Activated T-cell treated with anti-CD3 and anti-CD28 coated beads, Interleukin-2, amount 50 U/mL, for 4 hours (primary cell): ENCODE data around the gene PCGF2. TPM values are rescaled to one million over a fixed set of nuclear protein-coding genes. Genes with fewer than 3 reads are reported as not detected.

Source experiments
- ATAC-seq, 2 donors: fragments of 200-7000 bp; cut with Tn5 transposase; one replicate each; pipeline ENCODE4 v1.10.0; 2021
- DNase-seq: peaks from one replicate; pipeline ENCODE4 v3.0.0-alpha.2; 2020
- H3K27me3 Mint-ChIP-seq: one replicate; pipeline ENCODE4 v1.8.0; 2021; ENCODE audit warnings: low read depth, mixed read lengths
- H3K36me3 Mint-ChIP-seq: one replicate; pipeline ENCODE4 v1.8.0; 2022; ENCODE audit warnings: mixed read lengths; ENCODE audit not compliant: insufficient read depth
- H3K4me1 Mint-ChIP-seq: one replicate; pipeline ENCODE4 v1.8.0; 2021; ENCODE audit warnings: low read depth, mixed read lengths
- H3K4me3 Mint-ChIP-seq: one replicate; pipeline ENCODE4 v1.8.0; 2021; ENCODE audit warnings: mild to moderate bottlenecking, moderate library complexity, mixed read lengths
- H3K9me3 Mint-ChIP-seq: one replicate; pipeline ENCODE4 v1.8.0; 2021; ENCODE audit warnings: mixed read lengths
- total RNA-seq, 3 donors: library from RNA; stranded (reverse); gene quantifications; one replicate each; pipeline ENCODE4 v1.2.1, GENCODE V29; 2021

PCGF2 gene
- total RNA-seq, 3 donors from 2014 or later = 0.16 to 0.58 (median 0.43) TPM

GRCh38 chr17:38698760-38699159, 49.4 kb downstream of the PCGF2 start:
- H3K4me3 Mint-ChIP-seq = no peak overlapping the region
- peaks cover 5% of the 10 kb centered on the region for H3K9me3 Mint-ChIP-seq
- no peaks in the 10 kb centered on the region for H3K27me3 Mint-ChIP-seq
- DNase-seq = no peak
- H3K4me1 Mint-ChIP-seq = peaks cover 51% of the 10 kb centered on the region
- ATAC-seq = no peak
- no peaks in the 10 kb centered on the region for H3K36me3 Mint-ChIP-seq

- DNase-seq = no peak
- Mint-ChIP-seq H3K36me3 (no peaks in the 10 kb centered on the region), H3K27me3 (no peaks in the 10 kb centered on the region), H3K4me1 (peaks cover 51% of the 10 kb centered on the region), H3K9me3 (peaks cover 5% of the 10 kb centered on the region), H3K4me3 (peak overlapping the region; percentile 19)
- ATAC-seq = no peak
These were observed 50.9 kb downstream of the PCGF2 start for GRCh38 chr17:38697061-38697820.

GRCh38 chr17:38693700-38694329, 54.3 kb downstream of the PCGF2 start:
- no peaks in the 10 kb centered on the region for H3K36me3 Mint-ChIP-seq
- H3K9me3 Mint-ChIP-seq = no peaks in the 10 kb centered on the region
- peaks cover 22% of the 10 kb centered on the region for H3K4me1 Mint-ChIP-seq
- DNase-seq (no peak), ATAC-seq (no peak)
- H3K4me3 Mint-ChIP-seq = no peak overlapping the region
- H3K27me3 Mint-ChIP-seq = no peaks in the 10 kb centered on the region

GRCh38 chr17:38691154-38691553, 57.0 kb downstream of the PCGF2 start:
- no peaks in the 10 kb centered on the region for H3K27me3 Mint-ChIP-seq
- no peak for ATAC-seq
- H3K36me3 Mint-ChIP-seq = no peaks in the 10 kb centered on the region
- H3K4me1 Mint-ChIP-seq = peaks cover 2% of the 10 kb centered on the region
- no peak for DNase-seq
- H3K4me3 Mint-ChIP-seq = no peak overlapping the region
- H3K9me3 Mint-ChIP-seq = no peaks in the 10 kb centered on the region

GRCh38 chr17:38690386-38690785, 57.8 kb downstream of the PCGF2 start:
- no peak overlapping the region for H3K4me3 Mint-ChIP-seq
- no peaks in the 10 kb centered on the region for H3K27me3 Mint-ChIP-seq
- H3K36me3 Mint-ChIP-seq = no peaks in the 10 kb centered on the region
- H3K9me3 Mint-ChIP-seq = no peaks in the 10 kb centered on the region
- H3K4me1 Mint-ChIP-seq = no peaks in the 10 kb centered on the region
- ATAC-seq = no peak
- no peak for DNase-seq

- H3K9me3 Mint-ChIP-seq = no peaks in the 10 kb centered on the region
- H3K27me3 Mint-ChIP-seq = no peaks in the 10 kb centered on the region
- no peak overlapping the region for H3K4me3 Mint-ChIP-seq
- no peak for DNase-seq
- H3K4me1 Mint-ChIP-seq = no peaks in the 10 kb centered on the region
- H3K36me3 Mint-ChIP-seq = no peaks in the 10 kb centered on the region
- ATAC-seq = no peak
These were observed 60.9 kb downstream of the PCGF2 start for GRCh38 chr17:38687286-38687685.

GRCh38 chr17:38685491-38685890, 62.6 kb downstream of the PCGF2 start:
- DNase-seq (no peak), ATAC-seq (no peak)
- H3K4me1 Mint-ChIP-seq = no peaks in the 10 kb centered on the region
- H3K9me3 Mint-ChIP-seq = no peaks in the 10 kb centered on the region
- H3K27me3 Mint-ChIP-seq = no peaks in the 10 kb centered on the region
- no peaks in the 10 kb centered on the region for H3K36me3 Mint-ChIP-seq
- no peak overlapping the region for H3K4me3 Mint-ChIP-seq

Other genes starting within 250 kb of the PCGF2 start
- under 1 TPM in 2 of 3 donors, not detected in 1; 0.16 to 0.49 TPM for gene SRCIN1, start 142.4 kb downstream of the PCGF2 start, total RNA-seq
- gene EPOP, start 73.4 kb downstream of the PCGF2 start, total RNA-seq = 100 to 1,000 TPM; 110 to 131 (median 110) TPM
- gene MLLT6, start 43.1 kb downstream of the PCGF2 start, total RNA-seq = 100 to 1,000 TPM; 263 to 315 (median 286) TPM
- 10 to 100 TPM; 47.2 to 73.3 (median 67.8) TPM for gene CISD3, start 18.0 kb downstream of the PCGF2 start, total RNA-seq
- 100 to 1,000 TPM; 527 to 569 (median 554) TPM for gene PSMB3, start 4.4 kb upstream of the PCGF2 start, total RNA-seq
- gene PIP4K2B, start 51.2 kb upstream of the PCGF2 start, total RNA-seq = 10 to 100 TPM; 33.6 to 40.5 (median 39.3) TPM
- gene CWC25, start 77.0 kb upstream of the PCGF2 start, total RNA-seq = 10 to 100 TPM; 32.7 to 36.5 (median 32.9) TPM
- 1,000 to 10,000 TPM; 2,350 to 2,556 (median 2,362) TPM for gene RPL23, start 105.4 kb upstream of the PCGF2 start, total RNA-seq
- 100 to 1,000 TPM in 1 of 3 donors, 10 to 100 TPM in 2; 74.7 to 109 (median 88.2) TPM for gene LASP1, start 121.7 kb upstream of the PCGF2 start, total RNA-seq
- gene FBXO47, start 219.1 kb upstream of the PCGF2 start, total RNA-seq = under 1 TPM in 1 of 3 donors, not detected in 2; 0.08 TPM